HPDE6-E6E7 (cell line): ENCODE results near the gene DGCR8.

Experiments used
- DNase-seq: peaks from one replicate; pipeline ENCODE4 v3.0.0; 2011; ENCODE audit warnings: missing footprints; ENCODE audit errors: extremely low spot score

Gene DGCR8

GRCh38 chr22:20137671-20138416 is 57.8 kb downstream of the DGCR8 start:
- DNase-seq: no peak

- no peak for DNase-seq
Measured at GRCh38 chr22:20138417-20138738, 58.3 kb downstream of the DGCR8 start.

- no peak for DNase-seq
Measured at GRCh38 chr22:20138868-20139267, 58.8 kb downstream of the DGCR8 start.

- no peak for DNase-seq
Measured at GRCh38 chr22:20139391-20140106, 59.5 kb downstream of the DGCR8 start.

- DNase-seq: no peak
Measured at GRCh38 chr22:20140107-20140445, 60.0 kb downstream of the DGCR8 start.

GRCh38 chr22:20140521-20140964 is 60.5 kb downstream of the DGCR8 start:
- DNase-seq: no peak

GRCh38 chr22:20141186-20142077 is 61.4 kb downstream of the DGCR8 start:
- no peak for DNase-seq

- DNase-seq: no peak
Measured at GRCh38 chr22:20142711-20143621, 62.9 kb downstream of the DGCR8 start.

- DNase-seq: no peak
Measured at GRCh38 chr22:20143883-20144665, 64.0 kb downstream of the DGCR8 start.

GRCh38 chr22:20145206-20145831 is 65.3 kb downstream of the DGCR8 start:
- no peak for DNase-seq

- no peak for DNase-seq
Measured at GRCh38 chr22:20145832-20146223, 65.8 kb downstream of the DGCR8 start.

- no peak for DNase-seq
Measured at GRCh38 chr22:20146777-20147176, 66.7 kb downstream of the DGCR8 start.

- no peak for DNase-seq
Measured at GRCh38 chr22:20147237-20147988, 67.4 kb downstream of the DGCR8 start.

GRCh38 chr22:20148414-20148813 is 68.4 kb downstream of the DGCR8 start:
- no peak for DNase-seq

GRCh38 chr22:20149257-20150250 is 69.5 kb downstream of the DGCR8 start:
- DNase-seq: no peak

GRCh38 chr22:20150381-20151275 is 70.6 kb downstream of the DGCR8 start, which contains the start of gene CCDC188:
Gene CCDC188, minus strand, starts transcription at chr22:20151055. Its CDS starts 69 bp downstream, at chr22:20150986.
- no peak for DNase-seq

- no peak for DNase-seq
Measured at GRCh38 chr22:20151276-20151588, 71.2 kb downstream of the DGCR8 start.
